PC-9 (cell line): ENCODE measurements around the gene NDUFA7.

ENCODE experiments used
- CTCF ChIP-seq: fragments of 200-600 bp; sonication (generic); conservative IDR thresholded peaks from 2 replicates; pipeline ENCODE4 v1.6.1; 2017; ENCODE audit warnings: mixed run types, antibody characterized with exemption, mild to moderate bottlenecking, moderate library complexity
- EZH2 ChIP-seq: fragments of 200-600 bp; sonication (generic); IDR thresholded peaks from 2 replicates; pipeline ENCODE4 v1.8.0; 2017; ENCODE audit warnings: antibody characterized with exemption, low read depth

- no peak for TF ChIP-seq CTCF
- TF ChIP-seq EZH2: no peak
Measured at GRCh38 chr19:8302357-8302691, 18.9 kb downstream of the NDUFA7 start.
